Measurements from ENCODE around the gene KPRP.

KPRP gene

DNA sequence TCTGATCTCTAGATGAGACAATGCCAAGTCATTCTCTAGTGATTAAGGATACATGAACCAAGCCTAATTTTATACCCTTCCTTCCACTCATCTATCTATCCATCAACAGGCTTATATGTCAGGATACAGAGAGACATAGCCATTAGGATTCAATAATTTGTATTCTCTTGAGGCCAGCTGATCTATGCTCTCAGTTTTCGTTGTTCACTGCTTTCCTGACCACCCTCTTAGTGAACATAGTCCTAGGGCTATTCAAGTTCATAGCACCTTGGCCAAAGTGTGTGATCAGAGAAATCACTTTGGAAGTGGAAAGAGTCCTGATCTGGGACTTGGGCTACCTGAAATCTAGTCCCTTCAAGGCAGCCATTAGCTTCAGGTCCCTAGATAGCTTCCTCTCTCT is 4.2 kb upstream of the KPRP start:
- no peak overlapping the region for H3K4me3 ChIP-seq (ENCODE audit: low read depth, low read length)
- DNase-seq (ENCODE audit: low read depth, low spot score) = no peak
- TF ChIP-seq, protein P1, sequence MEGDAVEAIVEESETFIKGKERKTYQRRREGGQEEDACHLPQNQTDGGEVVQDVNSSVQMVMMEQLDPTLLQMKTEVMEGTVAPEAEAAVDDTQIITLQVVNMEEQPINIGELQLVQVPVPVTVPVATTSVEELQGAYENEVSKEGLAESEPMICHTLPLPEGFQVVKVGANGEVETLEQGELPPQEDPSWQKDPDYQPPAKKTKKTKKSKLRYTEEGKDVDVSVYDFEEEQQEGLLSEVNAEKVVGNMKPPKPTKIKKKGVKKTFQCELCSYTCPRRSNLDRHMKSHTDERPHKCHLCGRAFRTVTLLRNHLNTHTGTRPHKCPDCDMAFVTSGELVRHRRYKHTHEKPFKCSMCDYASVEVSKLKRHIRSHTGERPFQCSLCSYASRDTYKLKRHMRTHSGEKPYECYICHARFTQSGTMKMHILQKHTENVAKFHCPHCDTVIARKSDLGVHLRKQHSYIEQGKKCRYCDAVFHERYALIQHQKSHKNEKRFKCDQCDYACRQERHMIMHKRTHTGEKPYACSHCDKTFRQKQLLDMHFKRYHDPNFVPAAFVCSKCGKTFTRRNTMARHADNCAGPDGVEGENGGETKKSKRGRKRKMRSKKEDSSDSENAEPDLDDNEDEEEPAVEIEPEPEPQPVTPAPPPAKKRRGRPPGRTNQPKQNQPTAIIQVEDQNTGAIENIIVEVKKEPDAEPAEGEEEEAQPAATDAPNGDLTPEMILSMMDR (IDR thresholded peaks at IDR 0.05; ENCODE audit: low read depth, low read length) = no peak
- in situ Hi-C loops (cut with HindIII; ENCODE audit: low sequenced_read_pairs) = no loop called here

DNA sequence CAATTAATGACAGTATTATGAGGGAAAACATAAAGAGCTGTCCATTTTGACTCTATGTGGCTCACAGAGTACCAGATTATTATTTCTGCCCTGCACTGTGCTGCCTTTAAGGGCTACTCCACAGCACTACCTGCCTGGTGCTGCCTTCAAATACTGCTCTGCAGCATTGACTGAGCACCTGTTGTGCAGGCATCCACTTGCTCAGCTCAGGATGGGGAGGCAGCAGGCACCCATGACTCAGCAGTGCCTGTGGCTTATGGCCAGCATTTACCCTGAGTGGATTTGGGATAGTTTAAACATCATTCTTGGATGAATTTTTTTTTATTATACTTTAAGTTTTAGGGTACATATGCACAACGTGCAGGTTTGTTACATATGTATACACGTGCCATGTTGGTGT is 953 bp upstream of the KPRP start:
- in situ Hi-C loops (cut with HindIII; ENCODE audit: low sequenced_read_pairs) = no loop called here
- no peak for DNase-seq (ENCODE audit: low read depth, low spot score)
- H3K4me3 ChIP-seq (ENCODE audit: low read depth, low read length) = no peak overlapping the region
- TF ChIP-seq, protein P1 (IDR thresholded peaks at IDR 0.05; ENCODE audit: low read depth, low read length) = no peak

DNA sequence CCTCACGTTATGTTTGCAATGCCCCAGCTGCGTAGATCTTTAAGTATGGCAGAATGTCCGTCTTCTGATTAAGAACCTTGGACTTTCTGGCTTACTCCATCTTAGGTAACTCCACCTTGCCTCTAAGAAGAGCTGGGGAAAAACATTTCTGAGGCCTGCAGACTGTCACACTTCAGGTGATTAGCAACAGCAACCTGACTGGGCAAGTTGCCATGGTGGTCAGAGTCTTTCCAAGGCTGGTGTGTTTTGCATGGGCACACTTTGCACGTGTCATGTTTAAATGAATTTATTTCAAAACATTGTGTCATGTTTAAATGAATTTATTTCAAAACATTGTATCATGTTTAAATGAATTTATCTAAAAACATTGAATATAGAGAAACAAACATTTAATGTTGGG is 811 bp downstream of the KPRP start:
- no peak overlapping the region for H3K4me3 ChIP-seq (ENCODE audit: low read depth, low read length)
- no peak for DNase-seq (ENCODE audit: low read depth, low spot score)
- TF ChIP-seq, protein P1 (IDR thresholded peaks at IDR 0.05; ENCODE audit: low read depth, low read length) = no peak
- in situ Hi-C loops (cut with HindIII; ENCODE audit: low sequenced_read_pairs) = no loop called here

DNA sequence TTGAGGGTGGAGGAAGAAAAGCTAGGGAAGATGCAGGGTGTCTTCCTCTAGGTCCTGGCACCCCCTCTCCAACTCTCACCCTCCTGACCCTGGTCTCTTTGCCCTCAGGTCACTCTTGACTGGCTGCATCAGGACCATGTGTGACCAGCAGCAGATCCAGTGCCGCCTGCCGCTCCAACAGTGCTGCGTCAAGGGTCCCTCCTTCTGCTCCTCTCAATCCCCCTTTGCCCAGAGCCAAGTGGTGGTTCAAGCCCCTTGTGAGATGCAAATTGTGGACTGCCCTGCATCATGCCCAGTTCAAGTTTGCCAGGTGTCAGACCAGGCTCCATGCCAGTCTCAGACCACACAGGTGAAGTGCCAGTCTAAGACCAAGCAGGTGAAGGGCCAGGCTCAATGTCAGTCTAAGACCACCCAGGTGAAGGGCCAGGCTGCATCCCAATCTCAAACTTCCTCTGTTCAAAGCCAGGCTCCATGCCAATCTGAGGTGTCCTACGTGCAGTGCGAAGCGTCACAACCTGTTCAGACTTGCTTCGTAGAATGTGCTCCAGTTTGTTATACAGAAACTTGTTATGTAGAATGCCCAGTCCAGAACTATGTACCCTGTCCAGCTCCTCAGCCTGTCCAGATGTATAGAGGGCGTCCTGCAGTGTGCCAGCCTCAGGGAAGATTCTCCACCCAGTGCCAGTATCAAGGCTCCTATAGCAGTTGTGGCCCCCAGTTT is 1.8 kb downstream of the KPRP start:
- H3K4me3 ChIP-seq (ENCODE audit: low read depth, low read length) = no peak overlapping the region
- in situ Hi-C loops (cut with HindIII; ENCODE audit: low sequenced_read_pairs) = no loop called here
- DNase-seq (ENCODE audit: low read depth, low spot score) = no peak
- TF ChIP-seq, protein P1 (IDR thresholded peaks at IDR 0.05; ENCODE audit: low read depth, low read length) = no peak

DNA sequence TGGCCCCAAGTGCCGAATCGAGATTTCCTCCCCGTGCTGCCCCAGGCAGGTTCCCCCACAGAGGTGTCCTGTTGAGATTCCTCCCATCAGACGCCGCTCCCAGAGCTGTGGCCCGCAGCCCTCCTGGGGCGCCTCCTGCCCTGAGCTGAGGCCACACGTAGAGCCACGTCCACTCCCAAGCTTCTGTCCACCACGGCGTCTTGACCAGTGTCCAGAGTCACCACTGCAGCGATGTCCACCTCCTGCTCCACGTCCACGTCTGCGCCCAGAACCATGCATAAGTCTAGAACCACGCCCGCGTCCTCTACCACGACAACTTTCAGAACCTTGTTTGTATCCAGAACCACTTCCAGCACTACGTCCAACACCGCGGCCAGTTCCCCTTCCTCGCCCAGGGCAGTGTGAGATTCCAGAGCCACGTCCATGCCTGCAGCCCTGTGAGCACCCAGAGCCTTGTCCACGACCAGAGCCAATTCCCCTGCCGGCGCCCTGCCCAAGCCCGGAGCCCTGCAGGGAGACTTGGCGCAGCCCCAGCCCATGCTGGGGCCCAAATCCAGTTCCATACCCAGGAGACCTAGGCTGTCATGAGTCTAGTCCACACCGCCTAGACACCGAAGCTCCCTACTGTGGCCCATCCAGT is 2.8 kb downstream of the KPRP start:
- DNase-seq (ENCODE audit: low read depth, low spot score) = no peak
- TF ChIP-seq, protein P1 (IDR thresholded peaks at IDR 0.05; ENCODE audit: low read depth, low read length) = no peak
- H3K4me3 ChIP-seq (ENCODE audit: low read depth, low read length) = no peak overlapping the region
- in situ Hi-C loops (cut with HindIII; ENCODE audit: low sequenced_read_pairs) = no loop called here

DNA sequence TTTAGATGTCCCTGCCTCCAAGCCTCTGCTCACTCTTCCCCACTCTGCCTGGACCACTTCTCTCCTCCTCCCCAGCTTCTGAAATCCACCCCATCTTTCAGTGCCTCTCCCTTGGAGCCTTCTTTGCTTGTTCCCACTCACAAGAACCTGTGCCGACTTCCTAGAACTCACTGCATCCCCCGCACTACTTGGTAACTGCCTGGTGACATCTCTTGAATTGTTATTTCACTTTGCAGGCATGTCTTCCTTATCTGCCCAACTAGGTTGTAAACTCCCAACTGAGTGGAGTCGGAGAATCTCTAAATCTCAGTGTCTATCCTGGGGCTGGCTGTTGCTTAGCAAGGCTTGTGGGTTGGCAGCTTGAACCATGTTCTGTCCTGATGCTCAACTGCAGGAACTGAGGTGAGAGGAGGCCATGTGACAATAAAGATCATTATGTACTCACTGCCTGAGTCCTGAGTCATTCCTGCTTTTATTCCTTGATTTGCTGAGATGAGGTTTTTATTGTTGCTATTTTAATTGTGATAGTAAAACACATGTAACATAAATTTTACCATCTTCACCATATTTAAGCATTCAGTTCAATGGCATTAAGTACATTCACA is 3.9 kb downstream of the KPRP start:
- TF ChIP-seq, protein P1 (IDR thresholded peaks at IDR 0.05; ENCODE audit: low read depth, low read length) = no peak
- in situ Hi-C loops (cut with HindIII; ENCODE audit: low sequenced_read_pairs) = no loop called here
- no peak overlapping the region for H3K4me3 ChIP-seq (ENCODE audit: low read depth, low read length)
- no peak for DNase-seq (ENCODE audit: low read depth, low spot score)

All from astrocyte of the spinal cord (primary cell).